ENCODE data around the gene LYST.
"Not testable (repeated sequence)": the region's sequence is repeated elsewhere in the genome, so short reads cannot be mapped to it uniquely, and the experiment has no call there.

LYST gene

GRCh38 chr1:235906436-235906835 lies 39.7 kb upstream of the LYST start:
- no peak for TF ChIP-seq EZH2phosphoT487 (IDR thresholded peaks at IDR 0.05; ENCODE audit: borderline replicate concordance, low read length)
- TF ChIP-seq CTCF (IDR thresholded peaks at IDR 0.05; ENCODE audit: low read depth, low read length, poor library complexity, severe bottlenecking): no peak
- H3K9me3 ChIP-seq (ENCODE audit: control insufficient read depth, insufficient read depth, low read length): no peaks in the 10 kb centered on the region

GRCh38 chr1:235903809-235904208 lies 37.1 kb upstream of the LYST start:
- not testable (repeated sequence) for H3K36me3 ChIP-seq (ENCODE audit: control insufficient read depth, low read length); H3K27ac ChIP-seq (ENCODE audit: low read depth, low read length); H3K4me3 ChIP-seq (ENCODE audit: low read length); H3K9me2 ChIP-seq (replicated peaks; ENCODE audit: control insufficient read depth, low read length); H3K79me2 ChIP-seq (ENCODE audit: control insufficient read depth, low read length); H4K20me1 ChIP-seq (ENCODE audit: control insufficient read depth, insufficient read depth, low read depth, low read length); H3K4me1 ChIP-seq (ENCODE audit: control insufficient read depth, low read length); H3K4me2 ChIP-seq (ENCODE audit: low read length); H3K9me3 ChIP-seq (ENCODE audit: control insufficient read depth, insufficient read depth, low read length); H3F3A ChIP-seq (ENCODE audit: control insufficient read depth, insufficient read depth); H3K27me3 ChIP-seq (ENCODE audit: control insufficient read depth, low read length)

More at GRCh38 chr1:235906436-235906835, 39.7 kb upstream of the LYST start:
- H3K27me3 ChIP-seq (ENCODE audit: control insufficient read depth, low read length): peaks cover 6% of the 10 kb centered on the region
- no peak overlapping the region for H3K27ac ChIP-seq (ENCODE audit: low read depth, low read length)
- no peak overlapping the region for H3K4me3 ChIP-seq (ENCODE audit: low read length)
- no peak overlapping the region for H3K4me2 ChIP-seq (ENCODE audit: low read length)
- H4K20me1 ChIP-seq (ENCODE audit: control insufficient read depth, insufficient read depth, low read depth, low read length): no peaks in the 10 kb centered on the region
- H3K9me2 ChIP-seq (replicated peaks; ENCODE audit: control insufficient read depth, low read length): no peaks in the 10 kb centered on the region
- H3F3A ChIP-seq (ENCODE audit: control insufficient read depth, insufficient read depth): no peaks in the 10 kb centered on the region
- no peaks in the 10 kb centered on the region for H3K79me2 ChIP-seq (ENCODE audit: control insufficient read depth, low read length)
- no peaks in the 10 kb centered on the region for H3K4me1 ChIP-seq (ENCODE audit: control insufficient read depth, low read length)
- no peaks in the 10 kb centered on the region for H3K36me3 ChIP-seq (ENCODE audit: control insufficient read depth, low read length)

GRCh38 chr1:235902677-235903542 lies 36.2 kb upstream of the LYST start:
- H3K4me2 ChIP-seq (ENCODE audit: low read length): no peak overlapping the region
- no peaks in the 10 kb centered on the region for H3K79me2 ChIP-seq (ENCODE audit: control insufficient read depth, low read length)
- no peaks in the 10 kb centered on the region for H3K9me3 ChIP-seq (ENCODE audit: control insufficient read depth, insufficient read depth, low read length)
- H4K20me1 ChIP-seq (ENCODE audit: control insufficient read depth, insufficient read depth, low read depth, low read length): no peaks in the 10 kb centered on the region
- H3K9me2 ChIP-seq (replicated peaks; ENCODE audit: control insufficient read depth, low read length): no peaks in the 10 kb centered on the region
- no peak overlapping the region for H3K27ac ChIP-seq (ENCODE audit: low read depth, low read length)
- TF ChIP-seq CTCF (IDR thresholded peaks at IDR 0.05; ENCODE audit: low read depth, low read length, poor library complexity, severe bottlenecking) (no peak), EZH2phosphoT487 (IDR thresholded peaks at IDR 0.05; ENCODE audit: borderline replicate concordance, low read length) (no peak)
- no peak overlapping the region for H3K4me3 ChIP-seq (ENCODE audit: low read length)
- no peaks in the 10 kb centered on the region for H3K36me3 ChIP-seq (ENCODE audit: control insufficient read depth, low read length)
- H3F3A ChIP-seq (ENCODE audit: control insufficient read depth, insufficient read depth): no peaks in the 10 kb centered on the region
- no peaks in the 10 kb centered on the region for H3K4me1 ChIP-seq (ENCODE audit: control insufficient read depth, low read length)
- peaks cover 6% of the 10 kb centered on the region; the same call in 1 of the 2 replicates for H3K27me3 ChIP-seq (ENCODE audit: control insufficient read depth, low read length)

GRCh38 chr1:235901461-235901860 lies 34.8 kb upstream of the LYST start:
- no peak overlapping the region for H3K4me3 ChIP-seq (ENCODE audit: low read length)
- no peaks in the 10 kb centered on the region for H3K79me2 ChIP-seq (ENCODE audit: control insufficient read depth, low read length)
- H3F3A ChIP-seq (ENCODE audit: control insufficient read depth, insufficient read depth): no peaks in the 10 kb centered on the region
- peaks cover 6% of the 10 kb centered on the region; the same call in 1 of the 2 replicates for H3K27me3 ChIP-seq (ENCODE audit: control insufficient read depth, low read length)
- no peaks in the 10 kb centered on the region for H3K9me3 ChIP-seq (ENCODE audit: control insufficient read depth, insufficient read depth, low read length)
- TF ChIP-seq CTCF (IDR thresholded peaks at IDR 0.05; ENCODE audit: low read depth, low read length, poor library complexity, severe bottlenecking) (no peak), EZH2phosphoT487 (IDR thresholded peaks at IDR 0.05; ENCODE audit: borderline replicate concordance, low read length) (no peak)
- no peaks in the 10 kb centered on the region for H3K36me3 ChIP-seq (ENCODE audit: control insufficient read depth, low read length)
- no peaks in the 10 kb centered on the region for H4K20me1 ChIP-seq (ENCODE audit: control insufficient read depth, insufficient read depth, low read depth, low read length)
- H3K4me1 ChIP-seq (ENCODE audit: control insufficient read depth, low read length): no peaks in the 10 kb centered on the region
- no peak overlapping the region for H3K27ac ChIP-seq (ENCODE audit: low read depth, low read length)
- no peak overlapping the region for H3K4me2 ChIP-seq (ENCODE audit: low read length)
- H3K9me2 ChIP-seq (replicated peaks; ENCODE audit: control insufficient read depth, low read length): no peaks in the 10 kb centered on the region

Measured in DOHH2 (cell line).